HCT116 (cell line): ENCODE measurements around the gene TEX22. TPM values are rescaled to one million over a fixed set of nuclear protein-coding genes. Genes with fewer than 3 reads are reported as not detected.

Source experiments
- ATAC-seq: fragments of 200-7000 bp; cut with Tn5 transposase; 2 replicates; pipeline ENCODE4 v1.9.1; 2020; ENCODE audit warnings: mild to moderate bottlenecking, moderate library complexity
- BruUV-seq: library from RNA; stranded (reverse); fragments of 400-500 nt; replicated peaks from 2 replicates; lab custom pipeline; 2021; lab: Mats Ljungman, UMichigan
- CTCF ChIA-PET: fragments of 300-600 bp; sonication (Branson Sonifier 250); formaldehyde crosslinking; loops from one replicate; lab custom pipeline; 2021; ENCODE audit warnings: antibody characterized with exemption; lab: Charles Lee
- POLR2A ChIA-PET: fragments of 300-600, 350-600 bp; sonication (Branson Sonifier 250); formaldehyde crosslinking; loops from one replicate; lab custom pipeline; 2021; ENCODE audit warnings: antibody characterized with exemption; lab: Charles Lee
- RAD21 ChIA-PET, 2 experiments: fragments of 300-600 bp; sonication (Branson Sonifier 250); formaldehyde crosslinking; loops; one replicate each; lab custom pipeline; 2023; ENCODE audit warnings: low total read pairs in 2 of 2; ENCODE audit not compliant: uncharacterized antibody in 2 of 2, unreplicated experiment in 2 of 2, low non-redundant PET in 1 of 2; lab: Charles Lee
- DNase-seq: peaks from one replicate; pipeline ENCODE4 v3.0.0-alpha.2; 2010; ENCODE audit warnings: low read depth, low spot score
- H2AFZ ChIP-seq: fragments of 200-600 bp; shearing (Covaris generic), sonication (generic); 2 replicates; pipeline ENCODE4 v1.6.1; 2017; ENCODE audit warnings: low read depth, mixed run types, mixed read lengths, antibody characterized with exemption, low read length; ENCODE audit not compliant: poor library complexity, severe bottlenecking
- H3K27ac ChIP-seq: 2 replicates; pipeline ENCODE4 v1.5.1; 2012; ENCODE audit warnings: low read depth, low read length
- H3K27me3 ChIP-seq: fragments of 200-600 bp; sonication (generic); 2 replicates; pipeline ENCODE4 v1.6.1; 2016; ENCODE audit warnings: mixed run types, low read length, mixed read lengths; ENCODE audit not compliant: insufficient read depth
- H3K36me3 ChIP-seq, 2 experiments: fragments of 200-500 bp in 1 of 2; fragments of 200-600 bp in 1 of 2; sonication (Bioruptor generic) in 1 of 2; sonication (generic) in 1 of 2; 2 replicates each; pipeline versions ENCODE4 v1.5.1 to v1.6.1; 2014 to 2016; ENCODE audit warnings: low read length in 2 of 2, inconsistent platforms in 1 of 2, mixed read lengths in 1 of 2, mixed run types in 1 of 2; ENCODE audit not compliant: insufficient read depth in 2 of 2, control insufficient read depth in 1 of 2
- H3K4me1 ChIP-seq, 2 experiments: fragments of 200-600 bp in 1 of 2; sonication (generic) in 1 of 2; 2 replicates each; pipeline versions ENCODE4 v1.5.1 to v1.6.1; 2012 to 2017; ENCODE audit warnings: low read length in 2 of 2, inconsistent platforms in 1 of 2, mild to moderate bottlenecking in 1 of 2, mixed read lengths in 1 of 2, mixed run types in 1 of 2, moderate library complexity in 1 of 2; ENCODE audit not compliant: insufficient read depth in 2 of 2, control insufficient read depth in 1 of 2
- H3K4me2 ChIP-seq: fragments of 200-600 bp; sonication (generic); 2 replicates; pipeline ENCODE4 v1.6.1; 2017; ENCODE audit warnings: mixed run types, low read length, mixed read lengths
- H3K4me3 ChIP-seq, 2 experiments: fragments of 200-600 bp in 1 of 2; sonication (generic) in 1 of 2; replicated peaks in 1 of 2; 2 replicates each; pipeline ENCODE4 v1.5.1; 2011 to 2016; ENCODE audit warnings: low read length in 2 of 2, control low read depth in 1 of 2, low read depth in 1 of 2, mild to moderate bottlenecking in 1 of 2, mixed read lengths in 1 of 2, mixed run types in 1 of 2
- H3K79me2 ChIP-seq: fragments of 200-600 bp; sonication (generic); 2 replicates; pipeline ENCODE4 v1.6.1; 2017; ENCODE audit warnings: mild to moderate bottlenecking, mixed run types, low read length, moderate library complexity, mixed read lengths; ENCODE audit not compliant: insufficient read depth
- H3K9ac ChIP-seq: fragments of 200-600 bp; sonication (generic); 2 replicates; pipeline ENCODE4 v1.6.1; 2016; ENCODE audit warnings: low read length, mixed read lengths
- H3K9me2 ChIP-seq: fragments of 200-600 bp; sonication (generic), shearing (Covaris generic); 2 replicates; pipeline ENCODE4 v1.6.1; 2017; ENCODE audit warnings: mixed run types, mild to moderate bottlenecking, moderate library complexity; ENCODE audit not compliant: insufficient read depth
- H3K9me3 ChIP-seq, 2 experiments: fragments of 200-500 bp in 1 of 2; fragments of 200-600 bp in 1 of 2; sonication (Bioruptor generic) in 1 of 2; sonication (generic) in 1 of 2; 2 replicates each; pipeline ENCODE4 v1.6.1; 2014 to 2017; ENCODE audit warnings: low read length in 2 of 2, mixed read lengths in 2 of 2, inconsistent platforms in 1 of 2, low read depth in 1 of 2, mild to moderate bottlenecking in 1 of 2, mixed run types in 1 of 2, moderate library complexity in 1 of 2; ENCODE audit not compliant: control insufficient read depth in 1 of 2, insufficient read depth in 1 of 2
- H4K20me1 ChIP-seq: fragments of 200-600 bp; sonication (generic), shearing (Covaris generic); 2 replicates; pipeline ENCODE4 v1.6.1; 2017; ENCODE audit warnings: mixed run types, mild to moderate bottlenecking, moderate library complexity; ENCODE audit not compliant: insufficient read depth
- ATF3 ChIP-seq: IDR thresholded peaks from 2 replicates; pipeline ENCODE4 v1.6.1; 2012
- EZH2 ChIP-seq: fragments of 200-600 bp; sonication (generic); IDR thresholded peaks from 2 replicates; pipeline ENCODE4 v1.6.1; 2017; ENCODE audit warnings: antibody characterized with exemption, mixed run types
- POLR2AphosphoS5 ChIP-seq: IDR thresholded peaks from 2 replicates; pipeline ENCODE4 v1.6.1; 2011; ENCODE audit warnings: mild to moderate bottlenecking, low read depth, low read length, moderate library complexity
- REST ChIP-seq: IDR thresholded peaks from 2 replicates; pipeline ENCODE4 v1.6.1; 2012; ENCODE audit warnings: low read depth
- SIN3A ChIP-seq: IDR thresholded peaks from 2 replicates; pipeline ENCODE4 v1.6.1; 2012; ENCODE audit warnings: low read depth
- SP1 ChIP-seq: IDR thresholded peaks from 2 replicates; pipeline ENCODE4 v1.6.1; 2012; ENCODE audit warnings: low read depth
- ZBTB33 ChIP-seq: IDR thresholded peaks from 2 replicates; pipeline ENCODE4 v1.6.1; 2011; ENCODE audit warnings: mild to moderate bottlenecking, low read length, moderate library complexity; ENCODE audit not compliant: insufficient replicate concordance; ENCODE audit errors: extremely low read depth
- intact Hi-C: fragments of 100-400 bp; cut with micrococcal nuclease; formaldehyde crosslinking; loops from 2 replicates; pipeline ENCODE4 v1.10.0; 2022
- total RNA-seq: library from RNA; stranded (reverse); gene quantifications from one replicate; pipeline ENCODE4 v1.2.1, GENCODE V29; 2021; ENCODE audit not compliant: unreplicated experiment

Gene TEX22
- total RNA-seq, 1 experiment from 2014 or later: 3.8 TPM

- BruUV-seq: TSS peak; percentile 70
- CTCF ChIA-PET: interaction anchor here (0.7 kb wide), 1 partner anchor 118 kb away, joined by 3 read pairs; no protein-coding TSS in a partner anchor
- intact Hi-C loops: no loop called here
- DNase-seq: no peak
- RAD21 ChIA-PET: no interaction called here
- Histone ChIP-seq H3K9ac (peak overlapping the region; percentile 92), H3K36me3 (peaks cover 3 to 19% of the 10 kb centered on the region in 2 experiments; a peak in 3 of 4 replicates), H2AFZ (no peak overlapping the region), H4K20me1 (no peaks in the 10 kb centered on the region), H3K4me3 (peak overlapping the region; percentile 91), H3K9me2 (no peaks in the 10 kb centered on the region), H3K4me2 (peak overlapping the region; percentile 97), H3K27ac (peak overlapping the region; percentile 94), H3K4me1 (peaks cover 19 to 40% of the 10 kb centered on the region in 2 experiments; a peak in 3 of 4 replicates), H3K27me3 (no peaks in the 10 kb centered on the region), H3K79me2 (peaks cover 19% of the 10 kb centered on the region), H3K9me3 (peaks cover 0 to 8% of the 10 kb centered on the region in 2 experiments; a peak in 1 of 4 replicates)
- ATAC-seq: no peak
- POLR2A ChIA-PET: no interaction called here
- TF ChIP-seq POLR2AphosphoS5 (no peak), ZBTB33 (no peak), ATF3 (no peak), SP1 (no peak), EZH2 (no peak), REST (no peak), SIN3A (no peak)
Observed at GRCh38 chr14:105399466-105399775, 1.1 kb downstream of the TEX22 start.
